Muscle of leg (tissue), 11 donors: ENCODE measurements around the gene BCL6B. TPM values are rescaled to one million over a fixed set of nuclear protein-coding genes. Genes with fewer than 3 reads are reported as not detected.
A peak's percentile ranks its signal among the peaks of the same experiment; 100 is the strongest.

Experiments
- DNase-seq: peaks from one replicate; pipeline ENCODE4 v3.0.0; 2013
- H3K27ac ChIP-seq: one replicate; pipeline ENCODE4 v1.5.1; 2013; ENCODE audit warnings: mild to moderate bottlenecking, low read length, control low read depth
- H3K27me3 ChIP-seq: one replicate; pipeline ENCODE4 v1.6.1; 2013; ENCODE audit warnings: low read length; ENCODE audit not compliant: control insufficient read depth, insufficient read depth
- H3K36me3 ChIP-seq: one replicate; pipeline ENCODE4 v1.6.1; 2013; ENCODE audit warnings: low read length; ENCODE audit not compliant: control insufficient read depth, insufficient read depth
- H3K4me1 ChIP-seq: one replicate; pipeline ENCODE4 v1.6.1; 2013; ENCODE audit warnings: low read length; ENCODE audit not compliant: control insufficient read depth, insufficient read depth
- H3K4me3 ChIP-seq: one replicate; pipeline ENCODE4 v1.5.1; 2013; ENCODE audit warnings: low read length, control low read depth
- H3K9me3 ChIP-seq: replicated peaks from 2 replicates; pipeline ENCODE4 v1.6.1; 2013; ENCODE audit warnings: low read depth, low read length; ENCODE audit not compliant: control insufficient read depth
- WGBS: methylation state at CpG from one replicate; pipeline ENCODE4 v1.1.5; 2013; ENCODE audit warnings: missing lambda C conversion rate; ENCODE audit not compliant: insufficient coverage; 5-methylcytosine and 5-hydroxymethylcytosine counted together
- polyA plus RNA-seq, 8 donors: library from polyadenylated mRNA; unstranded; fragments of 120-200 nt; gene quantifications; one replicate each; pipeline versions ENCODE4 v1.2.1 to v1.2.3, GENCODE V29; 2013; ENCODE audit warnings: inconsistent platforms in 1 of 8, low replicate concordance in 1 of 8; ENCODE audit not compliant: insufficient read length in 8 of 8, insufficient read depth in 1 of 8
- total RNA-seq: library from RNA; stranded (reverse); fragments of 120-200 nt; gene quantifications from one replicate; pipeline ENCODE4 v1.2.4, GENCODE V29; 2013

BCL6B gene
- total and polyA plus RNA-seq, 9 donors = 14.8 to 22.8 (median 18.2) TPM

DNA sequence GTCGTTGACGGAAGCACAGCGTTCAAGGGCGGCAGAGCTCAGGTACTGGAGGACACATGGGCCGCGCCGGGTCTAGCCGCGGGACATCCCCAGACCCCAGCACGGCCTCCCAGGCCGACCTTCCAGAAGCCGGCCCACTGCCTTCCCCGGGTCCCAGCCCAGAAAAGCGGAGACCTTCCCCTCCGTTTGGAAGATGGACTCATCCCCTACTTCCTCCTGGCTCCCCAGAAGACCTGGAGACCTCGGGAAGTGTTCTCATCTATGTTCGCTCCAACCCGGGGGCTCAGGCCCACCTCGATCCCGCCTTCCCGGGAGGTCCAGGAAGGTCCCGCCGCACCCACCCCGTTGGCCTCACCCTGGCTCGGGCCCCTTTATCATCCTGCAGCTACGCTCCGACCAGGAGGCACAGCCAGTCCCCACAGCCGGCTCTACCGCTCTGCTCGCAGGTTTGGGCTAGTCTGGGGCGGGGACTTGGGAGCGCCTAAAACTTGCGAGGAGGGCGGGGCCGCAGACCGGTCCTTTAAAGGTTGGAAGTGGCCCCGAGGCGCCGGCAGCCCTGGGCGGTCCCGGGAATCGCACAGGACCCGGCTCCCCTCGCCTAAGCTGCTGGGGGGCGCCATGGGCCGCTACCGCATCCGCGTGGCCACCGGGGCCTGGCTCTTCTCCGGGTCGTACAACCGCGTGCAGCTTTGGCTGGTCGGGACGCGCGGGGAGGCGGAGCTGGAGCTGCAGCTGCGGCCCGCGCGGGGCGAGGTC is 27.2 kb upstream of the BCL6B start, which contains the start of gene ALOX12:
Gene ALOX12 (plus strand): TSS at position 550 of the 756 bp plus-strand sequence. CDS start 69 bp downstream, at position 619.
- H3K27ac ChIP-seq = no peak within 1 kb of the TSS
- peaks cover 32% of the 10 kb centered on the region for H3K27me3 ChIP-seq
- 9% methylated on average over 63 of the region's 64 CpGs for WGBS
- peak within 1 kb of the TSS; percentile 19 for H3K4me3 ChIP-seq
- H3K36me3 ChIP-seq = peaks cover 19% of the 10 kb centered on the region
- H3K9me3 ChIP-seq = no peaks in the 10 kb centered on the region
- DNase-seq = no peak
- peaks cover 15% of the 10 kb centered on the region for H3K4me1 ChIP-seq

DNA sequence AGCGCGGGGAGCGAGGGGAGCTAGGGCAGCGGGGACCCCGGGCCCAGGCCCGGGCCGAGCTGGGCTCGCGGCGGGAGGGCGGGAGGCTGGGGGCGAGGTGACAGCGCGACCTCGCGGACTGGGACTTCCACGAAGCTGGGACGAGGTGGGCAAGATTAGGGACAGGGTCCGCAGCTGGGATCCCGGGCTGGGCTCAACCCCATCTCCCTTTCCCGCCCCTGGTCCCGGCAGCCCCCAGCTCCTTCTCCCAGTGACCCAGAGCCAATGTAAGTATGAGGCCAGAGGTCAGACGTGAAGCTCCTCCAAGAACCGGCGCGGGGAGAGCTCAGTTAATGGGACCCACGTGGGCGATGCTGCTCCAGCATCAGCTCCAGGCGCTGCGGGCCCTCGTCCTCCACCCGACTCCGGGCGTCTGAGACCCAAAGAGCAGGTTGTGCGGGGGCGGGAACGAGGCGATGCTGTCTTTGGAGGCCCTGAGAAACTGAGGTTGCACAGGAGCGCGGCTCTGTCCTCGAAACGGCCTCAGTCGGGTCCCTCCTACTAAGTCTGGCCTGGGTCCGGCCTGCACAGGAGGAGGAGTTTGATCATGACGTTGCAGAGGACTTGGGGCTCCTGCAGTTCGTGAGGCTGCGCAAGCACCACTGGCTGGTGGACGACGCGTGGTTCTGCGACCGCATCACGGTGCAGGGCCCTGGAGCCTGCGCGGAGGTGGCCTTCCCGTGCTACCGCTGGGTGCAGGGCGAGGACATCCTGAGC is 26.4 kb upstream of the BCL6B start:
- Histone ChIP-seq H3K27me3 (peaks cover 32% of the 10 kb centered on the region), H3K36me3 (peaks cover 27% of the 10 kb centered on the region), H3K4me1 (peaks cover 15% of the 10 kb centered on the region), H3K27ac (no peak overlapping the region), H3K4me3 (no peak overlapping the region), H3K9me3 (no peaks in the 10 kb centered on the region)
- 28% methylated on average over 56 of the region's 58 CpGs for WGBS
- DNase-seq = no peak

DNA sequence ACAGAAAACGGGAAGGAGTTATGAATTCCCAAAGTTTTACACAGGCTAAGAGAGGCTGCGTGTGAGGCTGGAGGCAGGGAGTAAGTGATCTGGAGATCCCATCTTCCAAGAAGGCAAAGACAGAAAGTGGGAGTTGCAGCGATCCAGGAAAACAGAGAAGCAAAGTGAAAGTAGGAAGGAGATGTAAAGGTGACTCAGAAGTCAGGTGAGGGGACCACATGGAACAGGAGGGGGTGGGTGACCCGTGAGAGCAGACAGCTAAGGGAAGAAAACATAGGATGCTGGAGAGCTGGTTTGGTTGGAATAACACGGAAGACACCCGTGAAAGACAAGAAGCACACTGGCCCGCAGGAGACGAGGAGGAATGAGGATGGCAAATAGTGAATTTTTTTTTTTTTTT is 25.7 kb upstream of the BCL6B start:
- Histone ChIP-seq H3K9me3 (no peaks in the 10 kb centered on the region), H3K27me3 (peaks cover 32% of the 10 kb centered on the region), H3K4me1 (peaks cover 15% of the 10 kb centered on the region), H3K27ac (no peak overlapping the region), H3K4me3 (no peak overlapping the region), H3K36me3 (peaks cover 34% of the 10 kb centered on the region)
- DNase-seq = no peak
- WGBS = 72% methylated on average over 4 of the region's 8 CpGs

DNA sequence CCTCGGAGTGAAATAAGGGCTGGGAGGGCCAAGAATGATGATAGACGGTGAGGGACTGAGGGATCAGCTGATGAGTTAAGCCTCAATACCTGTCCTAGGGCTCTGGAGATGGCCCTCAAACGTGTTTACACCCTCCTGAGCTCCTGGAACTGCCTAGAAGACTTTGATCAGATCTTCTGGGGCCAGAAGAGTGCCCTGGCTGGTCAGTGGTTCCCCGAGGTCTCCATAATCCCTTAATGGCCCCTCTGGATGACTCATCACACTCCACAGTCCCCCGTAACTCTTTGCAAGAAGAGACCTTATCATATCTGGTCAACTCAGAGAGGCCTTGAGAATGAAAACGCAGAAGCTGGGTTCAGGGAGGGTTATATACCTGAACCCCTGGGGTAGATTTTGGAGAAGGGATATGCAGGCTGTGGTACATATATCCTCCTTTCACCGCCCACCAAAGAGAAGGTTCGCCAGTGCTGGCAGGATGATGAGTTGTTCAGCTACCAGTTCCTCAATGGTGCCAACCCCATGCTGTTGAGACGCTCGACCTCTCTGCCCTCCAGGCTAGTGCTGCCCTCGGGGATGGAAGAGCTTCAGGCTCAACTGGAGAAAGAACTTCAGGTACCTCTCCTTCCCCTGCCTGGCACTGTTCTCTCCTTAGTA is 23.9 kb upstream of the BCL6B start:
- DNase-seq = no peak
- H3K4me1 ChIP-seq = peaks cover 15% of the 10 kb centered on the region
- no peaks in the 10 kb centered on the region for H3K9me3 ChIP-seq
- peaks cover 29% of the 10 kb centered on the region for H3K27me3 ChIP-seq
- no peak overlapping the region for H3K4me3 ChIP-seq
- peaks cover 45% of the 10 kb centered on the region for H3K36me3 ChIP-seq
- H3K27ac ChIP-seq = no peak overlapping the region
- 82% methylated on average over 5 of the region's 11 CpGs for WGBS

DNA sequence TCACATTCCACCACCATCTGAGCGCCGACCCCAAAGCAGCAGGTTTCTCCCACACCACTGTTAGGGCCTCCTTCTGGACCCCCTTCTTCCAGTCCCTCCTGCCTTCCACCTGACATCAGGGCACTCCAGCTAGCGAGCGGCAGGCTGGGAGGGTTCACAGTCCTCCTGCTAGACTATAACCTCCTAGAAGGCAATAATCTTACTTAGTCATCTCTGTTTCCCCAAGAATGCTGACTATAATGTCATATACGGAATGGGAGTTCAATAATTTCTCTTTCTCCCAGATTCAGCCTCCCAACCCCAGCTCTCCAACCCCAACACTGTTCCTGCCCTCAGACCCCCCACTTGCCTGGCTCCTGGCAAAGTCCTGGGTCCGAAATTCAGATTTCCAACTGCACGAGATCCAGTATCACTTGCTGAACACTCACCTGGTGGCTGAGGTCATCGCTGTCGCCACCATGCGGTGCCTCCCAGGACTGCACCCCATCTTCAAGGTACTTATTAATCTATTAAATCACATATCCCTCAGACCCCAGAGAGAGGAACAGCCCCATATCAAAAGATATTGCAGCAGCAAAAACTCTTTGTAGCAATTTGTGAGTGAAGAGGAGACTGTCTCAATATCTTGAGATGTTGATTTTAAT is 21.4 kb upstream of the BCL6B start:
- WGBS = 67% methylated on average over 9 of the region's 10 CpGs

DNA sequence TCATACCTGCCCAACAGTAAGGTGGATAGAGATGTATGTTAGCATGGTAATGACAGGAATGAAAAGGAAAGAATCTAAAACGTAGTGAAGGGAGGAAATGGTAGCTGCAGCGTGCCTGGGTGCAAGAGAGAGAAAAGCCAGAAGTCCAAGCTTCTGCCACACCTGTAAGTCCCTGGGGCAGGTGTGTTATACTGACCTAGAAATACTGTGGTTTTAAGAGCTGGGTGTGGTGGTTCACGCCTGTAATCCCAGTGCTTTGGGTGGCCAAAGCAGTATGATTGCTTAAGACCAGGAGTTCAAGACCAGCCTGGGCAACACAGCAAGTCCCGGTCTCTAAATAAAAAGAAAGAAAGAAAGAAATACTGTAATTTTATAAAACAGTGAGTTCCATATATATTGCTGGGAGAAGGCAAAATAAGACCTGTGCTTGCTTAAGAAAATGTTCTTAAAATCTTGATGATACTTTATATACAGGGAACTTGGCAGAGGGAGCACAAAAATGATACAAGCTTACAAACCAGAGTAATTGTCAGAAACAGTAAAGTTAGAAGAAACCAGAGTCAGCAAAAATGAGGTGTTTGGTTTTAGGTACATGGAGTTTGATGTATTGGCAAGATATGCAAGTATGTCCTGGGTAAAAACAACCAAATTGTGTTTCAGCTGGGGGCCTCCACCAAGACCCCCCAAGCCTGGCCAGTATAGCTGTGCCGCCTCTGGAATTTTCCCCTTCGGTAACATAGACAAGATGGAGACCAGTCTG is 20.4 kb upstream of the BCL6B start:
- DNase-seq = no peak
- Histone ChIP-seq H3K4me1 (no peaks in the 10 kb centered on the region), H3K27ac (no peak overlapping the region), H3K4me3 (no peak overlapping the region), H3K27me3 (no peaks in the 10 kb centered on the region), H3K9me3 (no peaks in the 10 kb centered on the region), H3K36me3 (peaks cover 50% of the 10 kb centered on the region)
- 92% methylated on average over 4 of the region's 6 CpGs for WGBS

More for the DNA sequence above, 21.4 kb upstream of the BCL6B start:
- Histone ChIP-seq H3K27me3 (peaks cover 9% of the 10 kb centered on the region), H3K4me3 (no peak overlapping the region), H3K4me1 (peaks cover 5% of the 10 kb centered on the region), H3K36me3 (peaks cover 45% of the 10 kb centered on the region), H3K9me3 (no peaks in the 10 kb centered on the region), H3K27ac (no peak overlapping the region)
- DNase-seq = no peak

DNA sequence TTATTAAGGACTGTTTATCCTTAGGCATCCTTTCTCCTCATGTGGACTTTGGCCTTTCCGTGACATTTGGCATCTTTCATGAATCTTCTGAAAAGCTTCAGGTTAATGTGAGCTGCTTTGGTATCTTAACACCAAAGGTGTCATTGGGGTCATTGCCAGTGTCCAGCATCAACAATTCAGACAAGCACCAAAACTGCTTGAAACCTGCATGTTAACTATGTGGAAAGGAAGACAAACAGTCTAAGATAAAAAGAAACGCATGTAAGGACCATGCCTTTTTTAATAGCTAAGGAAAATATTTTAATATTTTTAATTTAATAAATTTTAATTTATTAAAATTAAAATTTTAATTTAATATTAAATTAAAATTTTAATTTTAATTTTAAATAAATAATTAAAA is 19.1 kb upstream of the BCL6B start:
- peaks cover 45% of the 10 kb centered on the region for H3K36me3 ChIP-seq
- H3K4me1 ChIP-seq = no peaks in the 10 kb centered on the region
- no peaks in the 10 kb centered on the region for H3K9me3 ChIP-seq
- H3K27me3 ChIP-seq = no peaks in the 10 kb centered on the region
- H3K27ac ChIP-seq = no peak overlapping the region
- no peak overlapping the region for H3K4me3 ChIP-seq
- no peak for DNase-seq
- WGBS = no CpG with 5 or more reads among the region's 2 CpGs

DNA sequence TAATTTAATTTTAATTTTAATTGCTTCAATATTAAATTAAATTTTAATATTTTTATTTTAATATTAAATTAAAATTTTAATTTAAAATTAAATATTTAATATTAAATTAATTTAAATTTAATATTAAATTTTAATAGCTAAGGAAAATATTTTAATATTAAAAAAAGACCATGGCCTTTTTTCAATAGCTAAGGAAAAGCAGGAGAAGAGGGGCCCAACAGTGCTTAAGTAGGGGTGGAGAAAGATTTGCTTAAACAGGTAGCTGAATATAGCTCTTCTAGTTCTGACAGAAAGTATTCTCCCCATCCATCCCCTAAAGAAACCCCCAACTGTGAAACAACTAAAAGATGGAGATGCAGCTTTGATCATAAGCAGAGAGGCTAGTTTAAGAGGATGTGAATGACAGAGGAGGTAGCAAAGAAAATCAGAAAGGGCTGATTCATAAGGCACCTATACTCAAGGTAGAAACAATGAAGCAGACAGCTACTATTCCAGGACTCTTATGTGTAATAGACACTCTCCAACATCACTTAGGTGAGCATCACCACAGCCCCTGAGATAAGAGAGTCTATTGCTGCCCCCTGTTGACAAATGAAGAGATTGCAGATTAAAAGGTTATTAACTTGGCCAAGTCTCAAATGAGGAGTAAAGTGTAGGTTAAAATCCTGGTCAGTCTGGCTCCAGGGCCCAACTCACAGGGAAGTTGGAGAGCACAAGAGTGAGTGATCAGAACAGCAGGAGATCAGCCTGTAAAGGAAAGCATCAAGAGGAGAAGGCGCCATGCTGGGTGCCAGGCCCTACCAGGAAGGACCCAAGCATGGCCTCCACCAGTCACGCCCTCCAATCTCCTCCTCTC is 18.2 kb upstream of the BCL6B start:
- peaks cover 41% of the 10 kb centered on the region for H3K36me3 ChIP-seq
- no peaks in the 10 kb centered on the region for H3K9me3 ChIP-seq
- H3K4me3 ChIP-seq = no peak overlapping the region
- no peak overlapping the region for H3K27ac ChIP-seq
- no peaks in the 10 kb centered on the region for H3K4me1 ChIP-seq
- peak; percentile 77 for DNase-seq
- WGBS = no CpG with 5 or more reads among the region's 2 CpGs
- H3K27me3 ChIP-seq = no peaks in the 10 kb centered on the region

DNA sequence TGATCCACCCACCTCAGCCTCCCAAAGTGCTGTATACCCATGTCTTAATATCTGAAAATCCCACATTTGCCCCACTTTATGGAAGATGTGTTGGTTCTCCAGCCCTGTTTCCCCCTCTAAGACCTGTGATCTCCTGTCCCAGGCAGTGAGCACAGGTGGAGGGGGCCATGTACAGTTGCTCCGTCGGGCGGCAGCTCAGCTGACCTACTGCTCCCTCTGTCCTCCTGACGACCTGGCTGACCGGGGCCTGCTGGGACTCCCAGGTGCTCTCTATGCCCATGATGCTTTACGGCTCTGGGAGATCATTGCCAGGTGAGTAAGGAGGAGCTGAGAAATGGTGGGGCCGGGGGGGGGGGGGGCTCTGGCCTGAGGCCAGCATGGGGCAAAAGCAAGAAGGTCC is 17.1 kb upstream of the BCL6B start:
- H3K4me3 ChIP-seq = no peak overlapping the region
- no peak for DNase-seq
- peaks cover 1% of the 10 kb centered on the region for H3K4me1 ChIP-seq
- peaks cover 35% of the 10 kb centered on the region for H3K36me3 ChIP-seq
- no peaks in the 10 kb centered on the region for H3K27me3 ChIP-seq
- H3K27ac ChIP-seq = no peak overlapping the region
- WGBS = 68% methylated on average over 4 of the region's 7 CpGs
- H3K9me3 ChIP-seq = no peaks in the 10 kb centered on the region
